ENCODE data around the gene ZCCHC4.

Gene ZCCHC4

GRCh38 chr4:25367004-25367621 is 54.5 kb downstream of the ZCCHC4 start:
- ATAC-seq = no peak
- TF ChIP-seq TOX (CRISPR knock-in tag; IDR thresholded peaks at IDR 0.05; ENCODE audit: borderline replicate concordance) = no peak
- no peak for TF ChIP-seq OSR1 (CRISPR knock-in tag; IDR thresholded peaks at IDR 0.05)
- no peak for TF ChIP-seq ZFP3 (CRISPR knock-in tag; IDR thresholded peaks at IDR 0.05)
- no peak for TF ChIP-seq ZNF8 (CRISPR knock-in tag; IDR thresholded peaks at IDR 0.05)
- TF ChIP-seq ZNF565 (CRISPR knock-in tag; conservative IDR thresholded peaks at IDR 0.05; ENCODE audit: low read depth) = no peak
- TF ChIP-seq PPARA (CRISPR knock-in tag; IDR thresholded peaks at IDR 0.05; ENCODE audit: borderline replicate concordance) = no peak
- TF ChIP-seq TSHZ2 (CRISPR knock-in tag; IDR thresholded peaks at IDR 0.05) = no peak
- TF ChIP-seq ISL1 (CRISPR knock-in tag; IDR thresholded peaks at IDR 0.05) = no peak
- TF ChIP-seq BACH2 (CRISPR knock-in tag; IDR thresholded peaks at IDR 0.05; ENCODE audit: borderline replicate concordance) = no peak
- no peak for TF ChIP-seq ZFP30 (CRISPR knock-in tag; IDR thresholded peaks at IDR 0.05)

- ATAC-seq = no peak
- no peak for TF ChIP-seq RARB (CRISPR knock-in tag; IDR thresholded peaks at IDR 0.05)
- no peak for TF ChIP-seq ISL1 (CRISPR knock-in tag; IDR thresholded peaks at IDR 0.05)
- TF ChIP-seq BACH2 (CRISPR knock-in tag; IDR thresholded peaks at IDR 0.05; ENCODE audit: borderline replicate concordance) = no peak
- no peak for TF ChIP-seq PPARA (CRISPR knock-in tag; IDR thresholded peaks at IDR 0.05; ENCODE audit: borderline replicate concordance)
- no peak for TF ChIP-seq ARNTL (CRISPR knock-in tag; IDR thresholded peaks at IDR 0.05; ENCODE audit: borderline replicate concordance, low read depth)
- TF ChIP-seq OSR1 (CRISPR knock-in tag; IDR thresholded peaks at IDR 0.05) = no peak
- no peak for TF ChIP-seq GLIS3 (CRISPR knock-in tag; IDR thresholded peaks at IDR 0.05)
These were observed 55.3 kb downstream of the ZCCHC4 start for GRCh38 chr4:25367877-25368276.

GRCh38 chr4:25368315-25368714 is 55.7 kb downstream of the ZCCHC4 start:
- no peak for TF ChIP-seq POU6F1 (CRISPR knock-in tag; IDR thresholded peaks at IDR 0.05; ENCODE audit: borderline replicate concordance, low read depth)
- no peak for TF ChIP-seq PPARA (CRISPR knock-in tag; IDR thresholded peaks at IDR 0.05; ENCODE audit: borderline replicate concordance)
- TF ChIP-seq TOX (CRISPR knock-in tag; IDR thresholded peaks at IDR 0.05; ENCODE audit: borderline replicate concordance) = no peak
- TF ChIP-seq PATZ1 (CRISPR knock-in tag; IDR thresholded peaks at IDR 0.05; ENCODE audit: borderline replicate concordance) = no peak
- TF ChIP-seq ZFP3 (CRISPR knock-in tag; IDR thresholded peaks at IDR 0.05) = no peak
- no peak for TF ChIP-seq GLIS3 (CRISPR knock-in tag; IDR thresholded peaks at IDR 0.05)
- no peak for TF ChIP-seq CREB5 (CRISPR knock-in tag; IDR thresholded peaks at IDR 0.05; ENCODE audit: low read depth)
- TF ChIP-seq RARB (CRISPR knock-in tag; IDR thresholded peaks at IDR 0.05) = no peak
- TF ChIP-seq ESRRG (CRISPR knock-in tag; IDR thresholded peaks at IDR 0.05) = no peak
- TF ChIP-seq ZC3H10 (CRISPR knock-in tag; IDR thresholded peaks at IDR 0.05) = no peak
- no peak for TF ChIP-seq TSHZ2 (CRISPR knock-in tag; IDR thresholded peaks at IDR 0.05)
- no peak for TF ChIP-seq CSRNP3 (CRISPR knock-in tag; IDR thresholded peaks at IDR 0.05)
- no peak for TF ChIP-seq ZFP30 (CRISPR knock-in tag; IDR thresholded peaks at IDR 0.05)
- no peak for TF ChIP-seq TCF4 (CRISPR knock-in tag; IDR thresholded peaks at IDR 0.05; ENCODE audit: borderline replicate concordance)
- no peak for ATAC-seq

All from SK-N-SH treated with all-trans-retinoic acid at 6 μM for 48 hours (cell line).